HG03571 (cell line): ENCODE results near the gene RIN3.
"Not testable (repeated sequence)": the region's sequence is repeated elsewhere in the genome, so short reads cannot be mapped to it uniquely, and the experiment has no call there.

Source experiments
- ATAC-seq: cut with Tn5 transposase; IDR thresholded peaks from one replicate; pipeline ENCODE4 v1.9.1; 2021; ENCODE audit not compliant: unreplicated experiment

RIN3 gene

DNA sequence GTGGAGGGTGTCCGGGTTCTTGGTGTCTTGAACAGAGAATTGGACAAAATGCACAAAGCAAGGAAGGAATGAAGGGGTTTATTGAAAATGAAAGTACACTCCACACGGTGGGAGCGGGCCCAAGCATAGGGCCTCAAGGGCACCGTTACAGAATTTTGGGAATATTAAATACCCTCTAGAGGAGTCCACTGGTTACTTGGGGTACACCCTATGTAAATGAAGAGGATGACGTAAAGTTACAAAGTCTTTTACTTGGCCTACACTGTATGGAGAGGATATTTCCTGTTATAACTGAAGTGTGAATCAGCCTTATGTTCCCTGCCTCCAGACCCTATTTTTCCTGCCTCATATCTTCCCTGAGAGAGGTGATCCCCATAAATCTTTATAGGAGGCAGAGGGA is 102.6 kb downstream of the RIN3 start:
- no peak for ATAC-seq

DNA sequence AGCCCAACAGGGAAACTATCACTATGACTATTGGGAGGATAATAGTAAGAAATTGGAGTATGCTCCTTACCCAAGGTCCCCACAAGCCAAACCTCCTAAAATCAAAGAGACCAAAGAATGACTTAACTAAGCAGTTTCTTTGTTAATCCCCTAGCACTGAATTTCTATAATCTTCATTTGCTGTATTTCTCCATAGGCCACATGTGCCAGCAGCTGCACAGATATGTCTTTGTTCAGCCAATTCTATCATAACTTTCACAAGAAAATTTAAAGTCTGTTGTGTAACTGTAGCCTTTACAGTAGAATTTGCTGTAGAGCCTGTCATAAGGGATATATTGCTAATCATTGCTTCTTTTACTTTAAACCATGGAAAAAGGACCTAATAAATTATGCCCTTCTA is 104.0 kb downstream of the RIN3 start:
- no peak for ATAC-seq

DNA sequence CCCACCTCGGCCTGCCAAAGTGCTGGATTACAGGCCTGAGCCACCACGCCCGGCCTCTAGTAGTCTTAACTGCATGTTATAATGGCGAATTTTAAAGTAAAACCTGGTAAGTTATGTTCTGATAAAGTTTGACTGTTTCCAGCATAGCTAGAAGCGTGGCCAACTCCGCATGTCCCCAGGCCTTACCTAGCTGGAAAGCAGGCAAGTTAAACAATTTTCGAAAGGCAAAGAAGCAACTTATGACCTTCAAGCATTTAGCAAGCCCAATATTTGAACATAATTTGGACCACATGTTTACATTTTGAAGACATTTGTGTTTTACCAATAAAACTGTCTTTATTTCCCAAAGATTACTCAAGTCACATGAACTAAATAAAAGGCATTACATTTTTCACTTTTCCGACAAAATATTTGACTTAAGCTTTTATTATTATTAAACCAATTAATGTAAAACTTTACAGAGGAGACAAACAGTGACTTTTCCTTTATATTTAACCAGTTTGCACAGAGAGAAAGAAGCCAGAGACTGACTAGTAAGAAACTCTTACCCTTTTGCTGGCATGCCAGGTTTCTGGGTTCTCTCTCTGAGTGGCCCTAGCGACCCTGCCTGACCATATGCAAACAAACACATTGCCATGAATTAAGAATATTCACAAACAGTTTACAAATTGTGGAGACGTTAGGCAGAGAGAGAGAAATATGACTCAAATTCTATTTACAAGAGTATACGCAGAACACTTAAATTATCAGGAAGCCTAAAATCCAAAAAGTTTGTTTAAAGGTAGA is 106.3 kb downstream of the RIN3 start:
- no peak for ATAC-seq

DNA sequence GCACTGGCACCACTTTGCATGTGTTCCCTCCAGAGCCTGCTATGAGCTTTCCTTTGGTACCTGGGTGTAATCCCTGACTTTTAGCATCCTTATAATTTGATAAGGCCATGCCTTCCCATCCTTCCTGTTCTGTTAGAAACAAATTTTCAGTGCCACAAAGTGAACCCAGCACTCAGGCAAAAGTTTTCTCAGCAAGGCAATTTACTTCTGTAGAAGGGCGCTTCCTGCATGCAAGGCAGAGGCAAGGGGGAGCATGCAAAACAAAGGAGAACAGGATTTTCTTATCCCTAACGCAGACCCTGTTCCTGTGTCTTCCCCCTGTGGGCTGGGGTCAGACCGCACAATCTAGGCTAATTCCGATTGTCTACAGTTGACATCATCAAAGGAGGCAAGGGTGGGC is 108.7 kb downstream of the RIN3 start:
- ATAC-seq = no peak

DNA sequence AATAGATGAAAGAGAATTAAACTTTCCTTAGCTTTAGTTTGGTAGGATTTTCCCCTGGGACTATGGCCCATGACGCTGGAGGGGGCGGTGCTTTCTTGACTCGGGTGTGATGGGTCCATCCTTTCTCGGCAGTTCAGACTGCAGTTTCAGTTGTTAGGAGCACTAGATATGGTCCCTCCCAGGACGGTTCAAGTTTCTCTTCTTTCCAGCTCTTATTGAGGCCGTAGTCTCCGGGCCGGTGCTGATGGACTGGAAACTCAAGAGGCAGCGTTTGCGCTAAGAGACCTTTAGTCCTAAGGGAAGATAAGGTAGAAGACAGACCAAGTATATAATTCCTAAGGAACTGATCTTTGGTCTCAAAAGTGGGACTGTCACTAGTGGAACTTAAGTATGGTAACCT is 111.2 kb downstream of the RIN3 start:
- ATAC-seq = no peak

DNA sequence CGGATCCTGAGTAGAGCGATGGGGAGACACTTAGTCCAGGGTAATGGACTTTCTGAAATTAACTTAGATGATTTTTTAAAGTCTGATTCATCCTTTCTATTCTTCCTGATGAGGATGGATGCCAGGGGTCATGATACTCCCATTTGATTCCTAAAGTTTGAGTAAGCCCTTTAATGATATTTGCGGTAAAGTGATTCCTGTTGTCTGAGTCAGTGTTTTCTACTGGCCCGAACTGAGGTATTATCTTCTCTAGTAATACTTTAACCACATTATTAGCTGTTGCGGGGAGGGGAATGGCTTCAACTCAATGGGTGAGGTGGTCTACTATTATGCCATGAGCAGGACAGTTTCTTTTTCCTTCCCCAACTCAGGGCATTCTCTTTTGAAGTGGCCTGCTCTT is 111.6 kb downstream of the RIN3 start:
- ATAC-seq = no peak

DNA sequence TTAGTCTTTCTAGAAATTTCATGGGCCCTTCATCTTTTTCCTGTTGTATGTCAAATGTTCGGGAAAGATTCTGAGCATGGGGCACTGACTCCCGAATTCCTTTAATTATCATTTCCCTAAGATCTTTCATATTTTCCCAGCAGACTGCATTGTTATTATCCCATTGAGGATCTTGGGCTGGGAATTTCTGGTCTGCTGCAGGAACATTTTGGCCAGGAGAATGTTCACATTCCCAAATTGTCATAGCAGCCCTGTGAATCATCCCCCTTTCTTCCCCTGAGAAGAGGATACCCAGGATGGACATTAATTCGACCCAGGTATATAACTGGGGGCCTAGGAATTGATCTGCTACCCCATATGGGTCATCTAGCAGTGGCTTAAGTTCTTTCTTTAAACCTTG is 112.5 kb downstream of the RIN3 start:
- ATAC-seq = no peak

DNA sequence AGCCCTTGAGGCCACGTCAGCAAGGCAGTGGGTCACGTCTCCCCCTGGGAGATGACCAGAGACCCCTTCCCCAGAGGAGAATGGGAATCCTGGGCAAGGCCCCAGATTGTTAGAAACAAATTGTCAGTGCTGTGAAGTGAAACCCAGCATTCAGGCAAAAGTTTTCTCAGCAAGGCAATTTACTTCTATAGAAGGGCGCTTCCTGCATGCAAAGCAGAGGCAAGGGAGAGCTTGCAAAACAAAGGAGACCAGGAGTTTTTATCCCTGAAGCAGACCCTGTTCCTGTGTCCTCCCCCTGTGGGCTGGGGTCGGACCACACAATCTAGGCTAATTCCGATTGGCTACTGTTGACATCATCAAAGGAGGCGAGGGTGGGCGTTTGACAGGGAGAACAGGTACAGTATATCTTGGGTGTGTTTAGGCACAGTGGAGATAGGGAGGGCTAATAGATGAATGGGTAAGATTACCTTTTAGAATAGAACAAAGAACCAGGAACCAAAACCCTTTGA is 114.2 kb downstream of the RIN3 start:
- no peak for ATAC-seq

DNA sequence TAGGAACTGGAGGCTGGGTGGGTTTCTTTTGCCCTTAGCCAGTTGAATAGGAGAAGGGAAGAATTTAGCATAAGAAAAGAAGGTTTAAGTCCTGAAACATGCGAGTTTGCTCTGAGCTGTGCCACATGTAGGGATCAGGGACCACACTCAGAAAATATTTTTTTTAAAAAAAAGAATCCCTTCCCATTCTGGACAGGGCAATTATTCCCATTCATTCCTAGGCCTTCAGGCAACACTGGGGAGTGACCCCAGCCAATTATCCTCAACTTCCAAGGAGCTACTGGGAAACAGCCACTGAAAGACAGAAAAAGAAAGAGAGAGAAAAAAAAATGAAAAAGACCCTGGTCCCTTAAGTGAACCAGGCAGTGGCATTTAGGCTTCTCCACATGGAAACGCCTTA is 115.1 kb downstream of the RIN3 start:
- ATAC-seq = no peak

DNA sequence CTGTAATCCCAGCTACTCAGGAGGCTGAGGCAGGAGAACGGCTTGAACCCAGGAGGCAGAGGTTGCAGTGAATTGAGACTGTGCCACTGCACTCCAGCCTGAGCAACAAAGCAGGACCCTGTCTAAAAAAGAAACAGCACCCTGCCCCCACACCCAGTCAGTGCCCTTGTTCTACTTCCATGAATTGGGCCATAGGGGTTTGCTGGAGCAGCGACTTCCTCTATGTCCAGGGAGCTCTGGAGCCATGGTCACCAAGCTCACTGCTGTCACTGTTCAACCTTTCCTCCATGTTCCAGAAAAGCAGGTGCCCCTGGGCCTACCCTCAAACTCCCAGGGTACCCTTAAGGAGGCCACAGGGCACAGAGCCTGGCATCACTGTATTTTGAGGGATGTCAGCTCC is 116.8 kb downstream of the RIN3 start:
- no peak for ATAC-seq

DNA sequence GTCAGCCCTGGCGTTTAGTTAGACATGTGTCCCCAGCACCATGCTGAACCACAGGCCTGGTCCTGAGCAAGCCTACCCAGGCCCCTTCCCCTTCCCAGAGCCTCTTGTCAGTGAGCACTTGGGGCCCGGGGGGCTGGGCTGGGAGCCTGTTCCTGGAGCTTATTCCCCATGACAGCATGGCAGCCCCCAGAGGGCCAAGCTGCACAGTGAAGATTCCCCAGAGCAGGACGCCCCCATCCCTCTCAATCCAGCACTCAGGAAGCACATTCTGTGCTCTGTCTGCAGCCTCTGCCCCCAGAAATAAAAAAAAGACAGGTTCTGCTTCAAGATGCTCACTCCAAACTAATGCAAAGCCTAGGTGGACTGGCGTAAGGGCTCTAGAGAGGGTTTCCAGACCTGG is 117.5 kb downstream of the RIN3 start:
- ATAC-seq = no peak

DNA sequence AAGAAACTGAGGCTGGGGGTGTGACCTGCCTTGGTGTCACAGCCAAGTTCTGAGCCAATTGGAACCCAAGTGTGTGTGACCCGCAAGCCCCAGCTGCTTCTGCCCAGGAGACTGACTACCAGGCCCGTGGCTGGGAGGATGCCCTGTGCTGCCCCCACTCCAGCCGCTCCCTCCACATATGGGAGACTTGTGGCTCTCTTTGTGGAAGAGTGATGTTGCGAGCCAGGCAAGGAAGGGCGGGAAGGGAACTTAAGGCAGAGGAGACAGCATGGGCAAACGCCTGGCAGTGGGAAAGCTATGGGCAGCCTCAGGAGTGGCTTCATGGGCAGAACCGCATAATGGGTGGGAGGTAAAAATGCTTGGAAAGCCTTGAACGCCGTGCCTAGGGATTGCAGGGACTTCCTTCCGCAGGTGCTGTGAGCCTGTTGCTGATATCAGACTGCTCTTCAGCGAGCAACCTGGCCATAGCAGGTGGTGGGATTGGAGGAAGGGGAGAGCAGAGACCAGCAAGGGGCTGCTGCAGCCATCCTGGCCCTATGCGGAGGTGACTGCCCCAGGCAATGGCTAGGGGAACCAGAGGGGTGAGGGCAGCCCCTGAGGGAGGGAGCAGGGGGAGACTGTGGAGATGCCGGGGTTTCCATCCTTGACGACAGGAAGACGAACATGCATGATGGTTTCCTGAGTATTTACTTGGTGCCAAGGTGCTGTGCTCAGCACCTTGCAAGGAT is 119.1 kb downstream of the RIN3 start:
- no peak for ATAC-seq

DNA sequence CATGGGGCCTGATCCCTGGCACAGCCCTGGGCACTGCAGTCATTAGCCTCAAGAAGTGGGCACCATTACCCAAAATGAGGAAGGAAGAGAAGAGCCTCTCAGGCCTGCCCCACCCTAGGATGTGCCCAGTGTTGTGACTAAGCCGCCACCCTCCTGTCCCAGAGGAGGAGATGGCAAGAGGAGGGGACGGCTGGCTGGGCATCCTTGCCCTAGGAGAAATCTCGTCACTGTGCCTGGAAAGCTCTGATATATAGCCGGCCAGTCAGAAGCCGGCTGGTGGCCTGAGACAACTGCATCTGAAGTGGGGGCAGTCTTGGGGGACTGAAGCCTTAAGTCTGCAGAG is 119.7 kb downstream of the RIN3 start:
- no peak for ATAC-seq

DNA sequence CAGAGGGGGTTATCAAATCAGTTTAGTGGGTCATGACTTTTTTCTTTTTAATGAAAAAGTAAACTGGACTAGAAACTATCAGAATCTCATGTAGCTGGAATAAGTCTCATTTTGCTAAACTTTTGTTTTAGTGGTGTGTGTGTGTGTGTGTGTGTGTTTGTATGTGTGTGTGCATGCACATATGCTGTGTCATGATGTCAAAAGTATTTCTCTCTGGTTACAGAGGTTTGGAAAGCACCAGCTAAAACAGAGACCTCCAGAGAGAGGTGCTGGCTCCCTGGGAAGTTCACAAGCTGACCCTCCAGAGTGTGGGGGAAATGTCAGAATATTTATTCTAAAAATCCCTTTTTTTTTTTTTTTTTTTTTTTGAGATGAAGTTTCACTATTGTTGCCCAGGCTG is 120.1 kb downstream of the RIN3 start:
- ATAC-seq = no peak

DNA sequence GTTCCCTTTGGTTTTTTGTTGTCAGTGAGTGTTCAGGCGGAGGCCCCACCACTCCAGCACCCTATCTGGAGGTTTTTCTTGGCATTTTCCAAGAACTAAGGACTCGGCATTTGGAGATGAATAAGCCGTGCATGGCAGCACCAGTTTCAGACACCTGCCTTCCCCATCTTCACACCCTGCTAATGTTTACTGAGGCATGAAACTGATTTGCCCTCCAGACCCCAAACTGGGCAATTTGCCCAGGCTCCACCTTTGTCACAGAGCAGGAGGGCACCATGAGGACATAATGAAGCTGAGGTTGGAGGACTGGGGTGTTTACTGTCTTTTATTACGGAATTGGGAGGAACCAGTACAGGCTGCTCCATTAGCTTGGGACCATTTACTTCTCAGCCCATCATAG is 121.5 kb downstream of the RIN3 start:
- ATAC-seq = no peak

DNA sequence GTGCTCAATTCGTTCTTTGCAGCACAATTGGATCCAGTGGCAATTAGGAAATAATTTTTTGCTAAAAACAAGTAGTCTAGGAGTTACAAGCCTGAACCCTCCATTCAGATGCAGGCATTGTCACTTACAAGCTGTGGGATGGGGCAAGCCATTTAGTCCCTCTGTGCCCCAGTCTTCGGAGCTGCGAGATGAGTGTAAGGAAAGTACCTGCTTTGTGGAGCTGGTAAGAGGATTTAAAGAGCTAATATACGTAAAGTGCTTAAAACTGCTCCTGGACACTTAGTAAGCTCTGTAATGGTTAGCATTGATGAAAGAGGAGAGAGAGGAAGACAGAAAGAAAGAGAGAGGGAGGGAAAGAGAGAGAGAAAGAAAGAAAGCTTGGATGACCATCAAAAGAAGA is 122.3 kb downstream of the RIN3 start:
- no peak for ATAC-seq

DNA sequence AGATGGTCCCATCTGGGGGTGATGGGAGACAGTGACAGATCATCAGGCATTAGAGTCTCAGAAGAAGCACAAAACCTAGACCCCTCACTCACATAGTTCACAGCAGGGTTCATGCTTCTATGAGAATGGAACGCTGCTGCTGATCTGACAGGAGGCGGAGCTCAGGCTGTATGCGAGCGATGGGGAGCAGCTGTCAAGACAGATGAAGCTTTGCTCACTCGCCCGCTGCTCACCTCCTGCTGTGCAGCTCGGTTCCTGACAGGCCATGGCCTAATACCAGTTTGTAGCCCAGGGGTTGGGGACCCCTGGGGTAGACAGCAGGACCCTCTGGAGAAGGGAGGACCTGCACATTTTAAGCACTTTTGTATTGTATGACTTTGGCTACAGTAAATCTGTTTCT is 123.6 kb downstream of the RIN3 start:
- ATAC-seq = no peak

DNA sequence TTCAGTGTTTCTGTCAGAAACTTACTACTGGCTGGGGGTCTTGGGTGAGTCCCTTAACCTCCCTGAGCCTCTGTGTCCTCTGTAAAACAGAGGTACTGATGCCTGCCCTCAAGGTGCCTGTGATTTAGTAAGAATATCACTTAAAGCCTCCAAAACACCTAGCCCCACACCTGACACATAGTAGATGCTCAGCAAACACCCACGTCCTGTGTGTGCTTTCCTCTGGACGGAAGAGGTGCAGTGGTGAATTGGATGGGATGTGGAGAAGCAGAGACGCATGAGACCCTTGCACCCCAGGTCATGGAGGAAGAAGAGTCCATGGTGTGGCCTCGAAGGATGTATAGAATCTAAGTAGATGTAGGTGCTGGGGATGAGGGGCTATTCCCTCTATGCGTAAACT is 124.3 kb downstream of the RIN3 start:
- no peak for ATAC-seq

DNA sequence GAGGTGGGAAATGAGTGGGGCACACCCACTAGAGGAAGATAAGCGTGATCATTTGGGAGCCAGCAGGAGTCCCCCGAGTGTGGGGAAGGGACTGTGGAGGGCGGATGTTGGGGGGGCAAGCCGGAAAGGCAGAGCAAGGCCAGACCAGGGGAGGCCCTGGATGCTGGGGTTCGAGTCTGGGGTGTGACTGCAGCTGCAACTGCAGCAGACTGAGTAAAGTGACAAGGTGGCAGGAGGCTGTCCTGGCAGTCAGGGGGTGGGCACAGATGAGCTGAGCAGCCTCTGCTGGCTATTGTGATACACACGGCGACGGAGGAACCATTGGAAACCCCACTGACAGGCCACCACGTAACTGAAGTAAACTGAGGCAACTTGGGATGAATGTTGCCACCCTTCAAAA is 124.7 kb downstream of the RIN3 start:
- ATAC-seq = no peak

DNA sequence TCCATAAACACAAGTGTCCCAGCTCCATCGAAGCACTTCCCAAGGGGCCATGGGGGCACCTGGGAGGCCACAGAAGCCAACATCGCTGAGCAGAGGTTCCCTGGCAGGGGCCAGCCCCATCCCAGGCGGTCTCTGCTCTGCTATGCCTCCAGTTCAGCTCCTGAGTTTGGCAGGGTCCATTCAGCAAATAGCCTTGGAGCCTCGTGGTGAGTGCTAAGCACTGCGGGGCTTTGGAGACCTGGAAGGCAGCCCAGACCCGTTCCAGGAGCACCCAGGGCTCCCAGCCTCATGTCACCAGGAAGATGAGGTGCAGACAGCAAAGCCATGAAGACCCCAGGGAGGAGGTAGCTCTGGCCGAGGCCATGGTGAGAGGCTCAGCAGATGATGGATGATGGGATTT is 125.3 kb downstream of the RIN3 start:
- ATAC-seq = no peak

DNA sequence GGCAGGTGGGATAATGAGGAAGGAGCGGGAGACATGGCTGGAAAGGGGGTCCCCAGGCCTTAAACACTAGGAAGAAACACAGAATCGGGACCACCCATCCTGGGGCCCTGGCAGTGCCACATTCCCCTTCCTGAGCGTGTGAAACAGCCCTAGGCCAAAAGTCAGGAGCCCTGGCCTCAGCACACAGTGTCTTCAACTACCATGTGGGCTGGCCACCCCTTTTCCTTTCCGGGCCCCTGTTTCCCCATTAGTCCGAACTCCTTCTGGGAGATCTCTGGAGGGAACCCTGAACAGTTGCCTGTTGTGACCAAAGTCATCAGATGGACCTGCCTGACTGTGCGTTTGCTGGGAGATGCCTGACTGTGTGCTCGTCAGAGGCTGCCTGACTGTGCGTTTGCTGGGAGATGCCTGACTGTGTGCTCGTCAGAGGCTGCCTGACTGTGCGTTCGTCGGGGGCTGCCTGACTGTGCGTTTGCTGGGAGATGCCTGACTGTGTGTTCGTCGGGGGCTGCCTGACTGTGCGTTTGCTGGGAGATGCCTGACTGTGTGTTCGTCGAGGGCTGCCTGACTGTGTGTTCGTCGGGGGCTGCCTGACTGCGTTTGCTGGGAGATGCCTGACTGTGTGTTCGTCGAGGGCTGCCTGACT is 126.0 kb downstream of the RIN3 start:
- not testable (repeated sequence) for ATAC-seq

DNA sequence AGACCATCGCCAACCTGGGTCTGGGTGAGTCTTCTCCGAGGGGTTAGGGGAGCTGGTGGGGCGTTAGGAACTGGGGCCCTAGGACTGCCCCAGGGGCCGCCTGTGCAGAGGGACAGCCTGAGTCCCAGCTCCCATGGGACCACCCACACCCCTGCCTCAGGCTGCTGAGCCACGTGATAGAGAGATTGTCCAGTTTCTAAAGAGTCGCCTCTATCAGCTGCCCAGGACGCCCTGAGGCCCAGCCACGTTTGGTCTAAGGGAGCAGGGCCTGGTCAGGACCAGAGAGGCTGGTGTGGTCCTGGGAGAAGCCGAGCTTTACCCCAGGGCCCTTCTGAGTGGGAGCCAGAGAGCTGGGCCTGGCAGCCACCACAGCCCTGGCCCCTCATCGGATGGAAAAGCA is 127.7 kb downstream of the RIN3 start:
- ATAC-seq = no peak
